Measurements from ENCODE around the gene POLR3A. TPM values are rescaled to one million over a fixed set of nuclear protein-coding genes. Genes with fewer than 3 reads are reported as not detected.

POLR3A gene
- total and polyA plus RNA-seq, 2 experiments from 2014 or later: 16.8 to 19.5 TPM

DNA sequence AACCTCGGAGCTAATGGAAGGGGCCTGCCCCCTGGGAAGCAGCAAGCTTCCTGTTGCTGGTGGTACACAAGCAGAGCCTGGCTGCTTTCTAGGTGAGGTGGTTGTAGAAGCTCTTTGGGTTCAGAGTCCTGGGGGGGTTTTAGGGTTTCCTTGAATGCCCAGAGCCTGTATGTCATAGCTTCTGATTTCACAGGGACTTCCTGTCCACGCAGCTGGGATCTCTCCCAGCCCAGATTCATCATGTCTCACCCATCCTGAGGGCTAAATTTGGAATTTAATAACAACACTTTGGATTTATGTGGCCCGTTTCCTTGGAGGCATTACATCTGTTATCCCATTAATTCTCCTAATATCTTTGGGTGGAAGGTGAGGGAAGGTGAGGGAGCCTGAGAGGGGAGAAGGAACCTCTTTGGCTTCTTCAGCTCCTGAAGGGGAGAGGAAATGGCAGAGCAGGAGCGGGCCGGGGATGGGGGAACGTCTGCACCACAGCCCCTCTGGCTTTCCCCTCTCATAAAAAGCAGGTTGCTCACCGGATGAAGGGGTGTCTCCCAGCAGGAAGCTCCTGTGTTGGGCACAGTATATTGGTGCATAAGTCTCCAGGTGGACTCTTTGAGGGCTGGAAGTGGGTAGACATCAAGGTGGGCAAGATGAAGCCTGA lies 24.0 kb upstream of the POLR3A start:
- Histone ChIP-seq H3K9me3 (ENCODE audit: low read depth) (no peaks in the 10 kb centered on the region), H3K27me3 (no peaks in the 10 kb centered on the region)
- peak in 1 of 2 donors; percentile 48 for DNase-seq (ENCODE audit: low read depth in 1 of 2, low spot score in 1 of 2)

GRCh38 chr10:78049851-78050250 lies 20.5 kb upstream of the POLR3A start:
- Histone ChIP-seq H3K27ac (no peak overlapping the region), H3K4me3 (no peak overlapping the region), H3K9me3 (ENCODE audit: low read depth) (no peaks in the 10 kb centered on the region), H3K36me3 (no peaks in the 10 kb centered on the region), H3K4me1 (ENCODE audit: low read depth) (peaks cover 10% of the 10 kb centered on the region), H3K27me3 (no peaks in the 10 kb centered on the region)
- no peak for DNase-seq (ENCODE audit: low read depth in 1 of 2, low spot score in 1 of 2)
- no peak for TF ChIP-seq CTCF (IDR thresholded peaks at IDR 0.05; ENCODE audit: low read depth, low read length)

More for the DNA sequence above, 24.0 kb upstream of the POLR3A start:
- no peaks in the 10 kb centered on the region for H3K36me3 ChIP-seq
- peaks cover under 1% of the 10 kb centered on the region for H3K4me1 ChIP-seq (ENCODE audit: low read depth)
- no peak for TF ChIP-seq CTCF (IDR thresholded peaks at IDR 0.05; ENCODE audit: low read depth, low read length)
- no peak overlapping the region for H3K27ac ChIP-seq
- no peak overlapping the region for H3K4me3 ChIP-seq

GRCh38 chr10:78047314-78047891 lies 18.1 kb upstream of the POLR3A start:
- peak; percentile 91 to 93 for DNase-seq (ENCODE audit: low read depth in 1 of 2, low spot score in 1 of 2)
- H3K9me3 ChIP-seq (ENCODE audit: low read depth): no peaks in the 10 kb centered on the region
- H3K4me1 ChIP-seq (ENCODE audit: low read depth): peaks cover 22% of the 10 kb centered on the region
- no peak overlapping the region for H3K4me3 ChIP-seq
- H3K36me3 ChIP-seq: no peaks in the 10 kb centered on the region
- TF ChIP-seq CTCF (IDR thresholded peaks at IDR 0.05; ENCODE audit: low read depth, low read length): peak; percentile 87
- no peaks in the 10 kb centered on the region for H3K27me3 ChIP-seq
- H3K27ac ChIP-seq: no peak overlapping the region

- no peak for TF ChIP-seq CTCF (IDR thresholded peaks at IDR 0.05; ENCODE audit: low read depth, low read length)
- no peaks in the 10 kb centered on the region for H3K27me3 ChIP-seq
- H3K36me3 ChIP-seq: no peaks in the 10 kb centered on the region
These were observed 17.5 kb upstream of the POLR3A start for GRCh38 chr10:78046711-78047269.

DNA sequence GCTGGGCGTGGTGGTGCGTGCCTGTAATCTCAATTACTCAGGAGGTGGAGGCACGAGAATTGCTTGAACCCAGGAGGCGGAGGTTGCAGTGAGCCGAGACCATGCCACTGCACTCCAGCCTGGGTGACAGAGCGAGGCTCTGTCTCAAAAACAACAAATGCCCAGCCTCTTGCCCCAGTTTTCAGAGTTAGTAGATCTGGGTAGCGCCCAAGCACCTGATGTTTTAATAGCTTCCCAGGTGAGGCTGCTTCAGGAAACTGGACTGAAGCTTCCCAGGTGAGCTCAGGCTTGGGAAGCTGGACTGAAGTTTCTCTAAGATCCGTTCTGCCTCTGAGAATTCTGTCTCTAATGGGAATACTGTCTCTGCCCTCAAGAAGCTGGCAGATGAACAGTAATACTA lies 16.5 kb upstream of the POLR3A start:
- Histone ChIP-seq H3K27ac (no peak overlapping the region), H3K36me3 (peaks cover 3% of the 10 kb centered on the region), H3K9me3 (ENCODE audit: low read depth) (no peaks in the 10 kb centered on the region), H3K4me3 (no peak overlapping the region), H3K27me3 (no peaks in the 10 kb centered on the region), H3K4me1 (ENCODE audit: low read depth) (peaks cover 28% of the 10 kb centered on the region)
- TF ChIP-seq CTCF (IDR thresholded peaks at IDR 0.05; ENCODE audit: low read depth, low read length): no peak
- DNase-seq (ENCODE audit: low read depth in 1 of 2, low spot score in 1 of 2): no peak

More at GRCh38 chr10:78046711-78047269, 17.5 kb upstream of the POLR3A start:
- no peak for DNase-seq (ENCODE audit: low read depth in 1 of 2, low spot score in 1 of 2)
- H3K27ac ChIP-seq: no peak overlapping the region
- no peak overlapping the region for H3K4me3 ChIP-seq
- H3K9me3 ChIP-seq (ENCODE audit: low read depth): no peaks in the 10 kb centered on the region
- peaks cover 28% of the 10 kb centered on the region for H3K4me1 ChIP-seq (ENCODE audit: low read depth)

Measured in cardiac muscle cell (in vitro differentiated cells and primary cell).